HG03432 (cell line): ENCODE results near the gene NEDD9.

Experiments
- ATAC-seq: cut with Tn5 transposase; IDR thresholded peaks from one replicate; pipeline ENCODE4 v1.9.1; 2021; ENCODE audit warnings: mild to moderate bottlenecking, moderate library complexity; ENCODE audit not compliant: unreplicated experiment

NEDD9 gene

GRCh38 chr6:11181478-11182136, 50.9 kb downstream of the NEDD9 start:
- ATAC-seq = no peak

GRCh38 chr6:11179419-11180202, 52.9 kb downstream of the NEDD9 start:
- ATAC-seq = no peak

GRCh38 chr6:11179088-11179418, 53.4 kb downstream of the NEDD9 start:
- no peak for ATAC-seq

GRCh38 chr6:11177271-11177670, 55.2 kb downstream of the NEDD9 start:
- no peak for ATAC-seq

- no peak for ATAC-seq
Observed at GRCh38 chr6:11174242-11174611, 58.2 kb downstream of the NEDD9 start.

- ATAC-seq = peak; percentile 51
Observed at GRCh38 chr6:11172501-11173327, 59.8 kb downstream of the NEDD9 start.

- no peak for ATAC-seq
Observed at GRCh38 chr6:11171952-11172351, 60.5 kb downstream of the NEDD9 start.

GRCh38 chr6:11168091-11168635, 64.3 kb downstream of the NEDD9 start:
- no peak for ATAC-seq

- no peak for ATAC-seq
Observed at GRCh38 chr6:11166948-11167347, 65.5 kb downstream of the NEDD9 start.

GRCh38 chr6:11164717-11165646, 67.5 kb downstream of the NEDD9 start:
- ATAC-seq = no peak

GRCh38 chr6:11163932-11164331, 68.5 kb downstream of the NEDD9 start:
- ATAC-seq = no peak

- ATAC-seq = no peak
Observed at GRCh38 chr6:11162262-11162661, 70.2 kb downstream of the NEDD9 start.

GRCh38 chr6:11161031-11161956, 71.2 kb downstream of the NEDD9 start:
- no peak for ATAC-seq

- no peak for ATAC-seq
Observed at GRCh38 chr6:11160199-11160598, 72.3 kb downstream of the NEDD9 start.

- no peak for ATAC-seq
Observed at GRCh38 chr6:11155589-11155988, 76.9 kb downstream of the NEDD9 start.

GRCh38 chr6:11153447-11153846, 79.0 kb downstream of the NEDD9 start:
- no peak for ATAC-seq

- no peak for ATAC-seq
Observed at GRCh38 chr6:11152581-11152980, 79.9 kb downstream of the NEDD9 start.

GRCh38 chr6:11151488-11151887, 81.0 kb downstream of the NEDD9 start:
- no peak for ATAC-seq

GRCh38 chr6:11149551-11149950, 82.9 kb downstream of the NEDD9 start:
- ATAC-seq = no peak
